ENCODE results near the gene SYT12. TPM values are rescaled to one million over a fixed set of nuclear protein-coding genes. Genes with fewer than 3 reads are reported as not detected.

SYT12 gene
- total and polyA plus RNA-seq, 9 of the 15 experiments (the other 6 are each of a cell fraction or from before 2014, with no cell fraction given), result 0.03 to 0.11 (median 0.03) TPM; not detected in 4

DNA sequence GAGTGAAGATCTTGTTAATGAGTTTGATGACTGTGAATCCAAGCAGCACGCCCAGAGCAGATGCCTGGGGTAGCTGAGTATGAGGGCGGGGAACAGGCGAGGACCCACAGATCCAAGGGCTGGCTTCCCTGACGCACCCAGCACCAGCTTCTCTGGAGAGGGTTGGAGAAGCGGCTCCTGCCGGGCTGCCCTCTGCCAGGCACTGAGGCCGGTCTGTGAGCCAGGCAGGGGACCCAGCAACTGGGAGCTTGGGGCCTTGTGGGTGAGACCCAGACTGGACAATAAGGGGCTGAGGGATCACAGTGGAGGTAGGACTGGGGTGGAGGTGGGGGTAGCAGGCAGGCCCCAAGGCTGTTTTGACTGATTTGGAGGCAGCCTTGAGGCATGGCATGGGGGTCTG, 8.6 kb upstream of the SYT12 start:
- Histone ChIP-seq H3K79me2 (ENCODE audit: control insufficient read depth, insufficient read depth, low read length) (no peaks in the 10 kb centered on the region), H3K9me3 (replicated peaks; ENCODE audit: control insufficient read depth, insufficient read depth, low read depth, low read length) (no peaks in the 10 kb centered on the region), H3K4me1 (replicated peaks in 1 of 2; ENCODE audit: control insufficient read depth in 2 of 2, insufficient read depth in 2 of 2, low read length in 2 of 2) (peaks cover 0 to 9% of the 10 kb centered on the region in 2 experiments; a peak in 1 of 5 replicates), H3K36me3 (ENCODE audit: control insufficient read depth, insufficient read depth, low read length) (no peaks in the 10 kb centered on the region), H3K9ac (ENCODE audit: insufficient read depth in 1 of 2, low read depth in 2 of 2, low read length in 2 of 2) (peak overlapping the region in 1 of 2 experiments; percentile 68; a peak in 2 of 4 replicates), H3K9me1 (ENCODE audit: control insufficient read depth, insufficient read depth, low read length) (no peaks in the 10 kb centered on the region), H3K27me3 (ENCODE audit: control insufficient read depth in 2 of 2, insufficient read depth in 2 of 2, low read length in 2 of 2) (peaks cover 0 to 5% of the 10 kb centered on the region in 2 experiments; a peak in 1 of 5 replicates), H3K4me2 (ENCODE audit: insufficient read depth, low read length) (no peak overlapping the region), H4K20me1 (replicated peaks; ENCODE audit: control insufficient read depth, insufficient read depth, low read length) (no peaks in the 10 kb centered on the region), H2AFZ (ENCODE audit: low read depth, low read length) (no peak overlapping the region), H3K4me3 (no peak overlapping the region), H3K27ac (ENCODE audit: extremely low read depth, low read depth, low read length) (no peak overlapping the region)
- FAIRE-seq (no peak), DNase-seq (ENCODE audit: extremely low read depth in 1 of 4, low spot score in 3 of 4) (no peak), ATAC-seq (no peak)
- ChIA-PET CTCF (ENCODE audit: low intra/inter-chr PET ratio) (no interaction called here), POLR2A (interaction anchor here (0.5 to 1.9 kb wide), 2 partner anchors 13 to 294 kb away, joined by 3 to 6 read pairs; no protein-coding TSS in a partner anchor)
- TF ChIP-seq, protein P1, sequence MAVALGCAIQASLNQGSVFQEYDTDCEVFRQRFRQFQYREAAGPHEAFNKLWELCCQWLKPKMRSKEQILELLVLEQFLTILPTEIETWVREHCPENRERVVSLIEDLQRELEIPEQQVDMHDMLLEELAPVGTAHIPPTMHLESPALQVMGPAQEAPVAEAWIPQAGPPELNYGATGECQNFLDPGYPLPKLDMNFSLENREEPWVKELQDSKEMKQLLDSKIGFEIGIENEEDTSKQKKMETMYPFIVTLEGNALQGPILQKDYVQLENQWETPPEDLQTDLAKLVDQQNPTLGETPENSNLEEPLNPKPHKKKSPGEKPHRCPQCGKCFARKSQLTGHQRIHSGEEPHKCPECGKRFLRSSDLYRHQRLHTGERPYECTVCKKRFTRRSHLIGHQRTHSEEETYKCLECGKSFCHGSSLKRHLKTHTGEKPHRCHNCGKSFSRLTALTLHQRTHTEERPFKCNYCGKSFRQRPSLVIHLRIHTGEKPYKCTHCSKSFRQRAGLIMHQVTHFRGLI (CRISPR knock-in tag; IDR thresholded peaks at IDR 0.05), result no peak
- TF ChIP-seq, protein P2, sequence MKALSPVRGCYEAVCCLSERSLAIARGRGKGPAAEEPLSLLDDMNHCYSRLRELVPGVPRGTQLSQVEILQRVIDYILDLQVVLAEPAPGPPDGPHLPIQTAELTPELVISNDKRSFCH (CRISPR knock-in tag; IDR thresholded peaks at IDR 0.05), result no peak
- TF ChIP-seq, protein P2 (tag; IDR thresholded peaks at IDR 0.05), result no peak
- TF ChIP-seq KDM5B (IDR thresholded peaks at IDR 0.05; ENCODE audit: insufficient replicate concordance, low read depth, low read length), result no peak
- TF ChIP-seq, protein P3, sequence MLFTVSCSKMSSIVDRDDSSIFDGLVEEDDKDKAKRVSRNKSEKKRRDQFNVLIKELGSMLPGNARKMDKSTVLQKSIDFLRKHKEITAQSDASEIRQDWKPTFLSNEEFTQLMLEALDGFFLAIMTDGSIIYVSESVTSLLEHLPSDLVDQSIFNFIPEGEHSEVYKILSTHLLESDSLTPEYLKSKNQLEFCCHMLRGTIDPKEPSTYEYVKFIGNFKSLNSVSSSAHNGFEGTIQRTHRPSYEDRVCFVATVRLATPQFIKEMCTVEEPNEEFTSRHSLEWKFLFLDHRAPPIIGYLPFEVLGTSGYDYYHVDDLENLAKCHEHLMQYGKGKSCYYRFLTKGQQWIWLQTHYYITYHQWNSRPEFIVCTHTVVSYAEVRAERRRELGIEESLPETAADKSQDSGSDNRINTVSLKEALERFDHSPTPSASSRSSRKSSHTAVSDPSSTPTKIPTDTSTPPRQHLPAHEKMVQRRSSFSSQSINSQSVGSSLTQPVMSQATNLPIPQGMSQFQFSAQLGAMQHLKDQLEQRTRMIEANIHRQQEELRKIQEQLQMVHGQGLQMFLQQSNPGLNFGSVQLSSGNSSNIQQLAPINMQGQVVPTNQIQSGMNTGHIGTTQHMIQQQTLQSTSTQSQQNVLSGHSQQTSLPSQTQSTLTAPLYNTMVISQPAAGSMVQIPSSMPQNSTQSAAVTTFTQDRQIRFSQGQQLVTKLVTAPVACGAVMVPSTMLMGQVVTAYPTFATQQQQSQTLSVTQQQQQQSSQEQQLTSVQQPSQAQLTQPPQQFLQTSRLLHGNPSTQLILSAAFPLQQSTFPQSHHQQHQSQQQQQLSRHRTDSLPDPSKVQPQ (CRISPR knock-in tag; IDR thresholded peaks at IDR 0.05; ENCODE audit: borderline replicate concordance), result no peak
- intact Hi-C loops (cut with micrococcal nuclease), result no loop called here
- BruUV-seq (replicated peaks), result no TSS peak
- in situ Hi-C loops (cut with MboI), result no loop called here
- 61% methylated on average over 7 of the region's 7 CpGs for WGBS (ENCODE audit: insufficient coverage, low coverage, missing lambda C conversion rate)

Measured in K562 (cell line).